GM10248 (cell line): ENCODE data around the gene LRPAP1.
"Not testable (repeated sequence)": the region's sequence is repeated elsewhere in the genome, so short reads cannot be mapped to it uniquely, and the experiment has no call there.

Experiments
- CTCF ChIA-PET: fragments of 300-600 bp; sonication (Branson Sonifier 250); formaldehyde crosslinking; extraction: SDS; loops from one replicate; lab custom pipeline; 2021; ENCODE audit warnings: antibody characterized with exemption; lab: Yijun Ruan, JAX
- POLR2A ChIA-PET: fragments of 350-650 bp; sonication (Branson Sonifier 250); formaldehyde crosslinking; extraction: SDS; loops from one replicate; lab custom pipeline; 2020; ENCODE audit warnings: antibody characterized with exemption; lab: Yijun Ruan, JAX
- DNase-seq: peaks from one replicate; pipeline ENCODE4 v3.0.0; 2012; ENCODE audit errors: extremely low spot score
- TF ChIP-seq, protein P1 (sequence below): IDR thresholded peaks from 2 replicates; pipeline ENCODE4 v1.5.1; 2012; ENCODE audit warnings: mild to moderate bottlenecking, low read depth; ENCODE audit errors: extremely low read depth, missing control alignments, control extremely low read depth

Gene LRPAP1

GRCh38 chr4:3514221-3514780, 17.9 kb downstream of the LRPAP1 start:
- ChIA-PET POLR2A (no interaction called here), CTCF (interaction anchor here (1.0 to 3.9 kb wide), 4 partner anchors 9 to 35 kb away, joined by 3 to 16 read pairs (median 6); no protein-coding TSS in a partner anchor)
- TF ChIP-seq, protein P1, sequence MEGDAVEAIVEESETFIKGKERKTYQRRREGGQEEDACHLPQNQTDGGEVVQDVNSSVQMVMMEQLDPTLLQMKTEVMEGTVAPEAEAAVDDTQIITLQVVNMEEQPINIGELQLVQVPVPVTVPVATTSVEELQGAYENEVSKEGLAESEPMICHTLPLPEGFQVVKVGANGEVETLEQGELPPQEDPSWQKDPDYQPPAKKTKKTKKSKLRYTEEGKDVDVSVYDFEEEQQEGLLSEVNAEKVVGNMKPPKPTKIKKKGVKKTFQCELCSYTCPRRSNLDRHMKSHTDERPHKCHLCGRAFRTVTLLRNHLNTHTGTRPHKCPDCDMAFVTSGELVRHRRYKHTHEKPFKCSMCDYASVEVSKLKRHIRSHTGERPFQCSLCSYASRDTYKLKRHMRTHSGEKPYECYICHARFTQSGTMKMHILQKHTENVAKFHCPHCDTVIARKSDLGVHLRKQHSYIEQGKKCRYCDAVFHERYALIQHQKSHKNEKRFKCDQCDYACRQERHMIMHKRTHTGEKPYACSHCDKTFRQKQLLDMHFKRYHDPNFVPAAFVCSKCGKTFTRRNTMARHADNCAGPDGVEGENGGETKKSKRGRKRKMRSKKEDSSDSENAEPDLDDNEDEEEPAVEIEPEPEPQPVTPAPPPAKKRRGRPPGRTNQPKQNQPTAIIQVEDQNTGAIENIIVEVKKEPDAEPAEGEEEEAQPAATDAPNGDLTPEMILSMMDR: no peak
- DNase-seq: no peak

- CTCF ChIA-PET: interaction anchor here (1.4 to 3.9 kb wide), 4 partner anchors 9 to 34 kb away, joined by 4 to 16 read pairs (median 6); no protein-coding TSS in a partner anchor
- POLR2A ChIA-PET: no interaction called here
Measured at GRCh38 chr4:3513807-3514206, 18.4 kb downstream of the LRPAP1 start.

DNA sequence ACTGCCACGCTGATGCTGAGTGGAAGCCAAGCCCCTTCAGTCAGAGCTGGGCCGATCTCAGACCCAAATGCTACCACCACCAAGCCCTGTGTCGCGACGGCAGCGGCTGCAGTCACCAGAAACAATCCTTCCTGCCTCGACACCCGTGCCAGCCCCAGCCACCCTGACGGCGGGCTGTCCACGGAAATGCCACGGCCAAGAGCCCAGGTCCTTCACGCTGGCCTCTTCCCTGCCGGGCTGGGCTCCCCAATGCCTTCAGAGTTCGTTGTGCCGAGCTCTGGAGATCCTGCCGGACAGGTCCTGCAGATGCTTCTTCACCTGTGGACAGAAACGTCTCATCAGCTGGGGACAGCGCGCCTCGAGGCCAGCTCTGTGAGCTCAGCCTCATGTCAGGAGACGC, 19.5 kb downstream of the LRPAP1 start:
- DNase-seq: no peak
- ChIA-PET POLR2A (interaction anchor here (1.1 kb wide), 1 partner anchor 10 kb away, joined by 3 read pairs; no protein-coding TSS in a partner anchor), CTCF (interaction anchor here (1.4 to 3.9 kb wide), 3 partner anchors 26 to 33 kb away, joined by 4 to 16 read pairs (median 5); no protein-coding TSS in a partner anchor)
- TF ChIP-seq, protein P1: no peak

More at GRCh38 chr4:3513807-3514206, 18.4 kb downstream of the LRPAP1 start:
- TF ChIP-seq, protein P1: no peak
- no peak for DNase-seq

DNA sequence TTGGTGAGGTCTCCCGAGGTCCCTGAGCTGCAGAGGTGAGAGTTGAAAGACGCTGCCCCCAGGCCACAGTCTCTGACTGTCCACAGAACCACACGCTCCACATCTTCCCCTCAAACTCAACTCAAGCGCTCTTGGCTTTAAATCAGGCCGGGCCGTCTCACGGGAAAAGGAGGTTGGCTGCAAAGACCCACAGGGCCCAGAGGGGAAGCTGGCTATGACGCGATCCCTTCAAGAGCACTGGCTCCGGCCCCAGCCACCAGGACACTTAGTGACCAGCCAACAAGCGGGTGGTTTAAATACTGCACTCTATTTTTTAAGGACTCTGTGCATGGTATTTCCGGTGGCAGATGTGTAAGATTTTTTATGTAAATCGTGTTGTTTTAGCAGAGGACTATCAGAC, 19.9 kb downstream of the LRPAP1 start:
- TF ChIP-seq, protein P1: no peak
- ChIA-PET POLR2A (interaction anchor here (1.1 kb wide), 1 partner anchor 9 kb away, joined by 3 read pairs; no protein-coding TSS in a partner anchor), CTCF (interaction anchor here (1.9 to 3.9 kb wide), 2 partner anchors 26 to 31 kb away, joined by 5 to 16 read pairs; no protein-coding TSS in a partner anchor)
- no peak for DNase-seq

GRCh38 chr4:3511601-3512000, 20.6 kb downstream of the LRPAP1 start:
- POLR2A ChIA-PET, DNase-seq: not testable (repeated sequence)
- CTCF ChIA-PET: interaction anchor here (1.0 kb wide), 1 partner anchor 31 kb away, joined by 5 read pairs; no protein-coding TSS in a partner anchor

GRCh38 chr4:3511187-3511586, 21.0 kb downstream of the LRPAP1 start:
- ChIA-PET CTCF (interaction anchor here (1.0 kb wide), 1 partner anchor 31 kb away, joined by 5 read pairs; no protein-coding TSS in a partner anchor), POLR2A (no interaction called here)
- TF ChIP-seq, protein P1: no peak
- no peak for DNase-seq

GRCh38 chr4:3510481-3510880, 21.7 kb downstream of the LRPAP1 start:
- POLR2A ChIA-PET: no interaction called here
- CTCF ChIA-PET: no interaction called here
- TF ChIP-seq, protein P1: no peak
- DNase-seq: no peak
